T-helper 2 cell treated with Interferon-gamma antibody and Interleukin-4, amounts not matched to agents 5 μg/mL and 100 μg/mL, for 36 hours (primary cell): ENCODE measurements around the gene ZNF236.
"Not testable (repeated sequence)": the region's sequence is repeated elsewhere in the genome, so short reads cannot be mapped to it uniquely, and the experiment has no call there.

Experiments used
- DNase-seq: peaks from one replicate; pipeline ENCODE4 v3.0.0; 2021; ENCODE audit warnings: low spot score
- H3K27ac Mint-ChIP-seq: one replicate; pipeline ENCODE4 v1.8.0; 2021; ENCODE audit warnings: mild to moderate bottlenecking, mixed read lengths
- H3K27me3 Mint-ChIP-seq: one replicate; pipeline ENCODE4 v1.8.0; 2021; ENCODE audit warnings: low read depth, mixed read lengths
- H3K36me3 Mint-ChIP-seq: one replicate; pipeline ENCODE4 v1.8.0; 2021; ENCODE audit warnings: low read depth, mixed read lengths
- H3K4me1 Mint-ChIP-seq: one replicate; pipeline ENCODE4 v1.8.0; 2021; ENCODE audit warnings: low read depth, mixed read lengths
- H3K4me3 Mint-ChIP-seq: one replicate; pipeline ENCODE4 v1.8.0; 2022; ENCODE audit warnings: mild to moderate bottlenecking, moderate library complexity, mixed read lengths
- H3K9me3 Mint-ChIP-seq: one replicate; pipeline ENCODE4 v1.8.0; 2021; ENCODE audit warnings: mixed read lengths

Gene ZNF236

GRCh38 chr18:77009675-77010074 lies 187.3 kb downstream of the ZNF236 start:
- no peak for DNase-seq
- H3K27me3 Mint-ChIP-seq = no peaks in the 10 kb centered on the region
- H3K27ac Mint-ChIP-seq = no peak overlapping the region

GRCh38 chr18:77012120-77012519 lies 189.8 kb downstream of the ZNF236 start:
- Mint-ChIP-seq H3K27me3 (no peaks in the 10 kb centered on the region), H3K4me1 (peaks cover 6% of the 10 kb centered on the region), H3K36me3 (peaks cover 43% of the 10 kb centered on the region)

More at GRCh38 chr18:77009675-77010074, 187.3 kb downstream of the ZNF236 start:
- Mint-ChIP-seq H3K9me3 (no peaks in the 10 kb centered on the region), H3K4me1 (peaks cover 14% of the 10 kb centered on the region), H3K36me3 (peaks cover 28% of the 10 kb centered on the region), H3K4me3 (no peak overlapping the region)

GRCh38 chr18:77012806-77013541 lies 190.6 kb downstream of the ZNF236 start:
- Mint-ChIP-seq H3K27me3 (no peaks in the 10 kb centered on the region), H3K4me3 (no peak overlapping the region), H3K9me3 (no peaks in the 10 kb centered on the region), H3K27ac (no peak overlapping the region), H3K36me3 (peaks cover 48% of the 10 kb centered on the region), H3K4me1 (peaks cover 6% of the 10 kb centered on the region)
- DNase-seq = no peak

More at GRCh38 chr18:77012120-77012519, 189.8 kb downstream of the ZNF236 start:
- no peak overlapping the region for H3K27ac Mint-ChIP-seq
- H3K4me3 Mint-ChIP-seq = no peak overlapping the region
- no peaks in the 10 kb centered on the region for H3K9me3 Mint-ChIP-seq
- DNase-seq = no peak

- Mint-ChIP-seq H3K9me3 (no peaks in the 10 kb centered on the region), H3K36me3 (peaks cover 58% of the 10 kb centered on the region), H3K4me3 (no peak overlapping the region), H3K27ac (no peak overlapping the region), H3K4me1 (peaks cover 6% of the 10 kb centered on the region), H3K27me3 (no peaks in the 10 kb centered on the region)
- no peak for DNase-seq
These were observed 191.6 kb downstream of the ZNF236 start for GRCh38 chr18:77013811-77014521.

GRCh38 chr18:77014538-77014937 lies 192.2 kb downstream of the ZNF236 start:
- H3K9me3 Mint-ChIP-seq = no peaks in the 10 kb centered on the region
- H3K36me3 Mint-ChIP-seq = peaks cover 64% of the 10 kb centered on the region
- H3K4me3 Mint-ChIP-seq = no peak overlapping the region
- DNase-seq = no peak
- H3K4me1 Mint-ChIP-seq = peaks cover 6% of the 10 kb centered on the region
- H3K27me3 Mint-ChIP-seq = no peaks in the 10 kb centered on the region
- H3K27ac Mint-ChIP-seq = no peak overlapping the region

- H3K27me3 Mint-ChIP-seq = no peaks in the 10 kb centered on the region
- peaks cover 5% of the 10 kb centered on the region for H3K4me1 Mint-ChIP-seq
- H3K4me3 Mint-ChIP-seq = no peak overlapping the region
- DNase-seq = no peak
- H3K36me3 Mint-ChIP-seq = peaks cover 63% of the 10 kb centered on the region
- H3K9me3 Mint-ChIP-seq = no peaks in the 10 kb centered on the region
- no peak overlapping the region for H3K27ac Mint-ChIP-seq
These were observed 192.8 kb downstream of the ZNF236 start for GRCh38 chr18:77015169-77015568.

GRCh38 chr18:77015771-77016710 lies 193.7 kb downstream of the ZNF236 start:
- Mint-ChIP-seq H3K4me1 (peaks cover 5% of the 10 kb centered on the region), H3K36me3 (peaks cover 63% of the 10 kb centered on the region), H3K4me3 (no peak overlapping the region), H3K9me3 (no peaks in the 10 kb centered on the region), H3K27ac (no peak overlapping the region), H3K27me3 (no peaks in the 10 kb centered on the region)
- no peak for DNase-seq

- H3K36me3 Mint-ChIP-seq = peaks cover 64% of the 10 kb centered on the region
- peaks cover 5% of the 10 kb centered on the region for H3K4me1 Mint-ChIP-seq
- H3K4me3 Mint-ChIP-seq = no peak overlapping the region
- no peak for DNase-seq
- no peaks in the 10 kb centered on the region for H3K27me3 Mint-ChIP-seq
- H3K9me3 Mint-ChIP-seq = no peaks in the 10 kb centered on the region
- no peak overlapping the region for H3K27ac Mint-ChIP-seq
These were observed 194.6 kb downstream of the ZNF236 start for GRCh38 chr18:77016936-77017335.

- Mint-ChIP-seq H3K9me3 (no peaks in the 10 kb centered on the region), H3K27ac (no peak overlapping the region), H3K27me3 (no peaks in the 10 kb centered on the region), H3K4me3 (no peak overlapping the region), H3K4me1 (peaks cover 5% of the 10 kb centered on the region), H3K36me3 (peaks cover 60% of the 10 kb centered on the region)
- DNase-seq = no peak
These were observed 195.0 kb downstream of the ZNF236 start for GRCh38 chr18:77017355-77017754.

- Mint-ChIP-seq H3K36me3 (peaks cover 59% of the 10 kb centered on the region), H3K27ac (peak overlapping the region; percentile 1)
- not testable (repeated sequence) for H3K9me3 Mint-ChIP-seq, DNase-seq, H3K27me3 Mint-ChIP-seq, H3K4me1 Mint-ChIP-seq, H3K4me3 Mint-ChIP-seq
These were observed 196.3 kb downstream of the ZNF236 start for GRCh38 chr18:77018650-77019049.

GRCh38 chr18:77019641-77020040 lies 197.3 kb downstream of the ZNF236 start:
- DNase-seq = no peak
- Mint-ChIP-seq H3K27ac (peak overlapping the region; percentile 50), H3K4me1 (peaks cover 6% of the 10 kb centered on the region), H3K27me3 (no peaks in the 10 kb centered on the region), H3K4me3 (no peak overlapping the region), H3K9me3 (no peaks in the 10 kb centered on the region), H3K36me3 (peaks cover 58% of the 10 kb centered on the region)
